Chondrocyte (in vitro differentiated cells): ENCODE results near the gene HNRNPR. TPM values are rescaled to one million over a fixed set of nuclear protein-coding genes. Genes with fewer than 3 reads are reported as not detected.
"Not testable (repeated sequence)": the region's sequence is repeated elsewhere in the genome, so short reads cannot be mapped to it uniquely, and the experiment has no call there.

Source experiments
- DNase-seq: peaks from one replicate; pipeline ENCODE4 v3.0.0; 2021; ENCODE audit warnings: mixed read lengths, low spot score
- H3K27ac Mint-ChIP-seq: one replicate; pipeline ENCODE4 v1.8.0; 2021; ENCODE audit warnings: mild to moderate bottlenecking, moderate library complexity, mixed read lengths; ENCODE audit not compliant: unreplicated experiment
- H3K27me3 Mint-ChIP-seq: 2 replicates; pipeline ENCODE4 v1.8.0; 2021; ENCODE audit warnings: low read depth, mixed read lengths
- H3K36me3 Mint-ChIP-seq: 2 replicates; pipeline ENCODE4 v1.8.0; 2021; ENCODE audit warnings: low read depth, mixed read lengths
- H3K4me1 Mint-ChIP-seq: 2 replicates; pipeline ENCODE4 v1.8.0; 2021; ENCODE audit warnings: low read depth, mild to moderate bottlenecking, mixed read lengths
- H3K4me3 Mint-ChIP-seq: one replicate; pipeline ENCODE4 v1.8.0; 2021; ENCODE audit warnings: mild to moderate bottlenecking, moderate library complexity, mixed read lengths; ENCODE audit not compliant: unreplicated experiment
- H3K9me3 Mint-ChIP-seq: 2 replicates; pipeline ENCODE4 v1.8.0; 2021; ENCODE audit warnings: low read depth, mixed read lengths
- total RNA-seq: library from RNA; stranded (reverse); gene quantifications from 3 replicates; pipeline ENCODE4 v1.2.1, GENCODE V29; 2021
- TF ChIP-seq, protein P1 (sequence below): fragments of 200-600 bp; sonication (generic); IDR thresholded peaks from 2 replicates; pipeline ENCODE4 v1.5.0; 2021; ENCODE audit warnings: antibody characterized with exemption, mild to moderate bottlenecking, moderate library complexity

Gene HNRNPR
- total RNA-seq, 1 donor from 2014 or later, result 91.3 TPM

DNA sequence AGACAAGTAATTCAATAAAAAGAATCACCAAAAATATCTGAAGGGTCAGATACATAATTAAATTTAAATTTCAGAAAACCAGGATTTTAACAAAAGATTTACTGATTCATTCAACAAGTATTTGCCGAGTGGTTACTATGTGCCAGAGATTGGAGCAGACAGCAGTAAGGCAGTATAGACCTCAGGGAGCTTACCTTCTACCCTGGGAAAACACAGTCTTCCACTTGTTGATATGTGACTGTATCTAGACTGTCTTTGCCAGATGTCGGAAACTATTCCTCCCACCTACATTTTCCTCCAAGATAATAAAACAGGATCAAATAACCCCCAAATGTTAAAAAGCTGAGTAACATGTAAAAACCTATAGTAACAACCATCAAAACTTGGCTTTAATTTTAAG is 6.2 kb downstream of the HNRNPR start:
- no peak overlapping the region for H3K4me3 Mint-ChIP-seq
- H3K27me3 Mint-ChIP-seq, result no peaks in the 10 kb centered on the region
- H3K9me3 Mint-ChIP-seq, result no peaks in the 10 kb centered on the region
- TF ChIP-seq, protein P1, sequence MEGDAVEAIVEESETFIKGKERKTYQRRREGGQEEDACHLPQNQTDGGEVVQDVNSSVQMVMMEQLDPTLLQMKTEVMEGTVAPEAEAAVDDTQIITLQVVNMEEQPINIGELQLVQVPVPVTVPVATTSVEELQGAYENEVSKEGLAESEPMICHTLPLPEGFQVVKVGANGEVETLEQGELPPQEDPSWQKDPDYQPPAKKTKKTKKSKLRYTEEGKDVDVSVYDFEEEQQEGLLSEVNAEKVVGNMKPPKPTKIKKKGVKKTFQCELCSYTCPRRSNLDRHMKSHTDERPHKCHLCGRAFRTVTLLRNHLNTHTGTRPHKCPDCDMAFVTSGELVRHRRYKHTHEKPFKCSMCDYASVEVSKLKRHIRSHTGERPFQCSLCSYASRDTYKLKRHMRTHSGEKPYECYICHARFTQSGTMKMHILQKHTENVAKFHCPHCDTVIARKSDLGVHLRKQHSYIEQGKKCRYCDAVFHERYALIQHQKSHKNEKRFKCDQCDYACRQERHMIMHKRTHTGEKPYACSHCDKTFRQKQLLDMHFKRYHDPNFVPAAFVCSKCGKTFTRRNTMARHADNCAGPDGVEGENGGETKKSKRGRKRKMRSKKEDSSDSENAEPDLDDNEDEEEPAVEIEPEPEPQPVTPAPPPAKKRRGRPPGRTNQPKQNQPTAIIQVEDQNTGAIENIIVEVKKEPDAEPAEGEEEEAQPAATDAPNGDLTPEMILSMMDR, result no peak
- H3K36me3 Mint-ChIP-seq, result peaks cover 17% of the 10 kb centered on the region
- H3K27ac Mint-ChIP-seq, result peak overlapping the region; percentile 41
- peaks cover 59% of the 10 kb centered on the region for H3K4me1 Mint-ChIP-seq
- no peak for DNase-seq

DNA sequence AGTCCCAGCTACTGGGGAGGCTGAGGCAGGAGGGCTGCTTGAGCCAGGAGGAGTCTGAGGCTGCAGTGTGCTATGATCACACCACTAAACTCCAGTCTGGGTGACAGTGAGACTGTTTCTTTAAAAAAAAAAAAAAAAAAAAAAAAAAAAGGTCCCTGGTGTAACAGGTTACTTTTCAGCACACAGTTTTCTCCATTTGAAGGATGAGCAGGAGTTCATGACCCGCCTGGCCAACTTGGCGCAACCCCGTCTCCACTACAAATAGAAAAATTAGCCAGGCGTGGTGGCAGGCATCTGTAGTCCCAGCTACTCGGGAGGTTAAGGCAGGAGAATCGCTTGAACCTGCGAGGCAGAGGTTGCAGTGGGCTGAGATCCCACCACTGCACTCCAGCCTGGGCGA is 12.4 kb downstream of the HNRNPR start:
- no peaks in the 10 kb centered on the region for H3K9me3 Mint-ChIP-seq
- peak; percentile 29 for DNase-seq
- H3K4me3 Mint-ChIP-seq, result no peak overlapping the region
- H3K4me1 Mint-ChIP-seq, result peaks cover 5% of the 10 kb centered on the region
- H3K27me3 Mint-ChIP-seq, result no peaks in the 10 kb centered on the region
- H3K36me3 Mint-ChIP-seq, result peaks cover 35% of the 10 kb centered on the region
- TF ChIP-seq, protein P1, result no peak
- no peak overlapping the region for H3K27ac Mint-ChIP-seq

DNA sequence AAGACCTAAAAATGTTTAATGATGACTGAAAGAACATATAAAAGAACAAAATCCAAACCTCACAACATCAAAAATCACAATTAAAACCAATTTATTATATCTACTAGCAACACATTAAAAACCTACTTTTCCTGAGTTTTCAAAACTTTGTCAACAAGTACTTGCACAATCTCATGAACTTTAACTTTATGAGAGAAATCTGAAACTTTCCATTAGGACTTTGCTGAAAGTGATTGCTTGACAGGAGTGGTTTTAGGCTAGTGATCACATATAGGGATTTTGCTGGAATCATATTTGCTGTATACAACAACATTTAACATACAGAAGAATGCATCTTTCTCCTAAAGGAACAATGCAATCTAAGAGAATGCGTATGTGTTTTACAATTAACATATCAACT is 13.2 kb downstream of the HNRNPR start:
- peaks cover 39% of the 10 kb centered on the region for H3K36me3 Mint-ChIP-seq

DNA sequence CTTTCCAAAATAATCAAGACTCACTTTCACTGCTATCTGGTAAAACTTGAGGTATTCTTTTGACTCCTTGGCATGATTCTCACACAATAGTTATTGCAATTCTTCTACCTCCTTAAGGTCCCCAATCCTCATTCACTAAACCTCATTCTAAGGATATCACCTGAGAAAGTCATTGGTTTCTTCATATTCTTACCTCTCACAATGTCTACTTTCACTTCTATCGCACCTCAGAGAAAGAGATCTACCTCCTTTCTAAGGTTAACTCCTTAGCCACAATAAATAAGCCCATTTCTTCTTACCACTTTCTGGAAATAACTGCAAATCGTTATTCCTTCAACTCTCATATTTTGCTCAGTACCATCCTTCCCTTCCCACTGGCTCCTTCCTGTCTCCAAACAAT is 18.7 kb downstream of the HNRNPR start:
- DNase-seq, result no peak
- H3K4me3 Mint-ChIP-seq, result no peak overlapping the region
- peaks cover 20% of the 10 kb centered on the region for H3K4me1 Mint-ChIP-seq
- TF ChIP-seq, protein P1, result no peak
- peaks cover 32% of the 10 kb centered on the region for H3K36me3 Mint-ChIP-seq
- peak overlapping the region; percentile 6 for H3K27ac Mint-ChIP-seq
- no peaks in the 10 kb centered on the region for H3K27me3 Mint-ChIP-seq
- no peaks in the 10 kb centered on the region for H3K9me3 Mint-ChIP-seq

More for the DNA sequence above, 13.2 kb downstream of the HNRNPR start:
- Mint-ChIP-seq H3K27me3 (no peaks in the 10 kb centered on the region), H3K4me1 (peaks cover 5% of the 10 kb centered on the region), H3K4me3 (no peak overlapping the region), H3K9me3 (no peaks in the 10 kb centered on the region), H3K27ac (no peak overlapping the region)
- TF ChIP-seq, protein P1, result no peak
- DNase-seq, result no peak

DNA sequence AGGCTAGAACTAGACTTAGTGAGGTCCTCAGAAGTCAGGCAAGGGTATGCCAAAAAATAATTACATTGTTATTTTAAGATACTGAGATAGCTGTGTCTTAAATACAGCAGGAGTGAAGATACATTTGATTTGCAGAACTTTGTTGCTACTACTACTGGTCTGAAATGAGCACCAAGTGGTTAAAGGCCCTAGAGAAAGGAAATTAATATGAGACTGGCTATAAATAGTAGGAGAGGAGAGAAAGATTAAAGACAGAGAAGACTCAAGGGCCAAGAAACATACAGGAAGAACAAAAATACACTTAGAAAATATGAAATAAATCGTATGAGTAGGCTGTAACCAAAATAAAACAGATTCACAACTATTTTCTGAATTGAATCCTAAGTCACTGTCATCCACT is 21.3 kb downstream of the HNRNPR start:
- Mint-ChIP-seq H3K27ac (peak overlapping the region; percentile 78), H3K4me3 (no peak overlapping the region), H3K27me3 (no peaks in the 10 kb centered on the region), H3K4me1 (peaks cover 15% of the 10 kb centered on the region), H3K36me3 (peaks cover 37% of the 10 kb centered on the region), H3K9me3 (no peaks in the 10 kb centered on the region)
- no peak for DNase-seq
- TF ChIP-seq, protein P1, result no peak

DNA sequence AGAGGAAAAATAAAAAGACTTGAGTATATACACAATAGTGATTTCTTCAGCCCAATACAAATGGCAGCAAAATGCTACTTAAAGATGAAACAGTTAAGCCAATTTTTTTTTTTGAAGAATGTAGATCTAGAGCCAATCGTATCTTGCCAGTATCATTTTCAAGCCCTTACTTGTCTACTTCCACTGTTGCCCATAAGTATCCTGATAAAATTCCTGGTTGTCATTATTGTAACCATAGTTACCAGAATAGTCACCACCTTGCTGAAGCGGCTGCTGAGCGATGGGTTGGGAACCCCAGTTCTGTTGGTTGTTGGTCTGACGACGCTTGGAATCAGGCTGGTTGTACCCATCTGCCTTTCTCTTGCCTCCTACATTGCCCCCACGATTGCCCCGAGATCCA is 33.8 kb downstream of the HNRNPR start:
- not testable (repeated sequence) for H3K4me3 Mint-ChIP-seq, H3K4me1 Mint-ChIP-seq, H3K9me3 Mint-ChIP-seq, H3K27me3 Mint-ChIP-seq, DNase-seq
- H3K36me3 Mint-ChIP-seq, result peaks cover 25% of the 10 kb centered on the region
- H3K27ac Mint-ChIP-seq, result peak overlapping the region; percentile 59
